ENCODE data around the gene SETD6.

GRCh38 chr16:58556678-58557077 lies 41.4 kb downstream of the SETD6 start:
- TF ChIP-seq CTCF (IDR thresholded peaks at IDR 0.05) (no peak), POLR2A (IDR thresholded peaks at IDR 0.05) (no peak)

All from esophagus squamous epithelium (tissue), 4 donors.